ENCODE data around the gene STAG3. TPM values are rescaled to one million over a fixed set of nuclear protein-coding genes. Genes with fewer than 3 reads are reported as not detected.
"Not testable (repeated sequence)": the region's sequence is repeated elsewhere in the genome, so short reads cannot be mapped to it uniquely, and the experiment has no call there.

STAG3 gene
- total RNA-seq, 1 donor from 2014 or later = 0.36 TPM

GRCh38 chr7:100191775-100192174, 14.1 kb downstream of the STAG3 start:
- Histone ChIP-seq H3K36me3 (ENCODE audit: insufficient read depth, low read length) (no peaks in the 10 kb centered on the region), H4K20me1 (ENCODE audit: insufficient read depth, low read length) (no peaks in the 10 kb centered on the region), H3K4me2 (ENCODE audit: low read length) (peak overlapping the region; percentile 45), H3K27me3 (ENCODE audit: insufficient read depth, low read length) (no peaks in the 10 kb centered on the region), H3K9ac (ENCODE audit: low read length) (no peak overlapping the region), H3K4me1 (ENCODE audit: insufficient read depth, low read length) (no peaks in the 10 kb centered on the region), H3K9me3 (ENCODE audit: insufficient read depth, low read depth, low read length) (no peaks in the 10 kb centered on the region), H2AFZ (ENCODE audit: low read depth, low read length) (no peak overlapping the region), H3K4me3 (ENCODE audit: insufficient read depth, low read depth, low read length) (no peak overlapping the region), H3K79me2 (ENCODE audit: insufficient read depth, low read length) (no peaks in the 10 kb centered on the region), H3K27ac (ENCODE audit: low read depth, low read length) (no peak overlapping the region)
- TF ChIP-seq, protein P1, sequence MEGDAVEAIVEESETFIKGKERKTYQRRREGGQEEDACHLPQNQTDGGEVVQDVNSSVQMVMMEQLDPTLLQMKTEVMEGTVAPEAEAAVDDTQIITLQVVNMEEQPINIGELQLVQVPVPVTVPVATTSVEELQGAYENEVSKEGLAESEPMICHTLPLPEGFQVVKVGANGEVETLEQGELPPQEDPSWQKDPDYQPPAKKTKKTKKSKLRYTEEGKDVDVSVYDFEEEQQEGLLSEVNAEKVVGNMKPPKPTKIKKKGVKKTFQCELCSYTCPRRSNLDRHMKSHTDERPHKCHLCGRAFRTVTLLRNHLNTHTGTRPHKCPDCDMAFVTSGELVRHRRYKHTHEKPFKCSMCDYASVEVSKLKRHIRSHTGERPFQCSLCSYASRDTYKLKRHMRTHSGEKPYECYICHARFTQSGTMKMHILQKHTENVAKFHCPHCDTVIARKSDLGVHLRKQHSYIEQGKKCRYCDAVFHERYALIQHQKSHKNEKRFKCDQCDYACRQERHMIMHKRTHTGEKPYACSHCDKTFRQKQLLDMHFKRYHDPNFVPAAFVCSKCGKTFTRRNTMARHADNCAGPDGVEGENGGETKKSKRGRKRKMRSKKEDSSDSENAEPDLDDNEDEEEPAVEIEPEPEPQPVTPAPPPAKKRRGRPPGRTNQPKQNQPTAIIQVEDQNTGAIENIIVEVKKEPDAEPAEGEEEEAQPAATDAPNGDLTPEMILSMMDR (IDR thresholded peaks at IDR 0.05; ENCODE audit: insufficient read depth, low read depth, low read length) = no peak
- no peak for TF ChIP-seq EZH2 (IDR thresholded peaks at IDR 0.05; ENCODE audit: insufficient read depth, low read length)
- no peak overlapping the region for H3K4me3 Mint-ChIP-seq (ENCODE audit: unreplicated experiment)
- H3K4me1 Mint-ChIP-seq (ENCODE audit: low read depth, unreplicated experiment) = peaks cover 12% of the 10 kb centered on the region
- no peaks in the 10 kb centered on the region for H3K36me3 Mint-ChIP-seq (ENCODE audit: low read depth, unreplicated experiment)
- no peaks in the 10 kb centered on the region for H3K9me3 Mint-ChIP-seq (ENCODE audit: unreplicated experiment)
- DNase-seq (ENCODE audit: low read depth) (peak; percentile 65), FAIRE-seq (peak; percentile 84)
- H3K27me3 Mint-ChIP-seq (ENCODE audit: low read depth, unreplicated experiment) = peaks cover 13% of the 10 kb centered on the region
- no peak overlapping the region for H3K27ac Mint-ChIP-seq (ENCODE audit: unreplicated experiment)

GRCh38 chr7:100192281-100192862, 14.7 kb downstream of the STAG3 start:
- H3K9me3 Mint-ChIP-seq (ENCODE audit: unreplicated experiment); H3K4me1 ChIP-seq (ENCODE audit: insufficient read depth, low read length); H3K4me3 Mint-ChIP-seq (ENCODE audit: unreplicated experiment); H3K36me3 Mint-ChIP-seq (ENCODE audit: low read depth, unreplicated experiment); DNase-seq (ENCODE audit: low read depth); H2AFZ ChIP-seq (ENCODE audit: low read depth, low read length); H3K4me2 ChIP-seq (ENCODE audit: low read length); H3K27ac ChIP-seq (ENCODE audit: low read depth, low read length); H3K79me2 ChIP-seq (ENCODE audit: insufficient read depth, low read length); H3K36me3 ChIP-seq (ENCODE audit: insufficient read depth, low read length); H3K9me3 ChIP-seq (ENCODE audit: insufficient read depth, low read depth, low read length); FAIRE-seq; H3K4me3 ChIP-seq (ENCODE audit: insufficient read depth, low read depth, low read length); H3K9ac ChIP-seq (ENCODE audit: low read length); H4K20me1 ChIP-seq (ENCODE audit: insufficient read depth, low read length); H3K27me3 ChIP-seq (ENCODE audit: insufficient read depth, low read length); H3K27ac Mint-ChIP-seq (ENCODE audit: unreplicated experiment): not testable (repeated sequence)
- Mint-ChIP-seq H3K27me3 (ENCODE audit: low read depth, unreplicated experiment) (peaks cover 13% of the 10 kb centered on the region), H3K4me1 (ENCODE audit: low read depth, unreplicated experiment) (peaks cover 12% of the 10 kb centered on the region)

GRCh38 chr7:100192969-100193368, 15.3 kb downstream of the STAG3 start:
- Histone ChIP-seq H3K9me3 (ENCODE audit: insufficient read depth, low read depth, low read length) (no peaks in the 10 kb centered on the region), H3K27ac (ENCODE audit: low read depth, low read length) (no peak overlapping the region), H3K4me3 (ENCODE audit: insufficient read depth, low read depth, low read length) (no peak overlapping the region), H3K9ac (ENCODE audit: low read length) (no peak overlapping the region), H3K4me2 (ENCODE audit: low read length) (no peak overlapping the region), H3K4me1 (ENCODE audit: insufficient read depth, low read length) (no peaks in the 10 kb centered on the region), H3K27me3 (ENCODE audit: insufficient read depth, low read length) (no peaks in the 10 kb centered on the region), H3K36me3 (ENCODE audit: insufficient read depth, low read length) (no peaks in the 10 kb centered on the region), H3K79me2 (ENCODE audit: insufficient read depth, low read length) (no peaks in the 10 kb centered on the region), H4K20me1 (ENCODE audit: insufficient read depth, low read length) (no peaks in the 10 kb centered on the region), H2AFZ (ENCODE audit: low read depth, low read length) (no peak overlapping the region)
- no peak for TF ChIP-seq EZH2 (IDR thresholded peaks at IDR 0.05; ENCODE audit: insufficient read depth, low read length)
- TF ChIP-seq, protein P1 (IDR thresholded peaks at IDR 0.05; ENCODE audit: insufficient read depth, low read depth, low read length) = no peak
- H3K9me3 Mint-ChIP-seq (ENCODE audit: unreplicated experiment) = no peaks in the 10 kb centered on the region
- H3K4me3 Mint-ChIP-seq (ENCODE audit: unreplicated experiment) = no peak overlapping the region
- H3K4me1 Mint-ChIP-seq (ENCODE audit: low read depth, unreplicated experiment) = peaks cover 12% of the 10 kb centered on the region
- no peak overlapping the region for H3K27ac Mint-ChIP-seq (ENCODE audit: unreplicated experiment)
- H3K36me3 Mint-ChIP-seq (ENCODE audit: low read depth, unreplicated experiment) = no peaks in the 10 kb centered on the region
- H3K27me3 Mint-ChIP-seq (ENCODE audit: low read depth, unreplicated experiment) = peaks cover 13% of the 10 kb centered on the region
- no peak for DNase-seq (ENCODE audit: low read depth)
- no peak for FAIRE-seq

Data from astrocyte (in vitro differentiated cells and primary cell).